NCI-H2227 treated with DMSO at 0.1 percent for 48 hours (cell line): ENCODE results near the gene E2F2.
"Not testable (repeated sequence)": the region's sequence is repeated elsewhere in the genome, so short reads cannot be mapped to it uniquely, and the experiment has no call there.

ENCODE experiments used
- DNase-seq: peaks from one replicate; lab custom pipeline; 2025; lab: John Stamatoyannopoulos, UW

E2F2 gene

GRCh38 chr1:23546897-23547584, 16.0 kb upstream of the E2F2 start:
- no peak for DNase-seq

GRCh38 chr1:23545851-23546250, 14.8 kb upstream of the E2F2 start:
- DNase-seq: no peak

GRCh38 chr1:23544444-23545389, 13.7 kb upstream of the E2F2 start:
- DNase-seq: peak; percentile 88

- no peak for DNase-seq
These were observed 12.8 kb upstream of the E2F2 start for GRCh38 chr1:23543707-23544443.

GRCh38 chr1:23542940-23543339, 11.9 kb upstream of the E2F2 start:
- DNase-seq: not testable (repeated sequence)

GRCh38 chr1:23539698-23540266, 8.7 kb upstream of the E2F2 start:
- DNase-seq: peak; percentile 92

GRCh38 chr1:23537296-23537973, 6.4 kb upstream of the E2F2 start:
- DNase-seq: no peak

GRCh38 chr1:23533246-23534023, 2.4 kb upstream of the E2F2 start:
- DNase-seq: no peak

GRCh38 chr1:23531562-23532094, 595 bp upstream of the E2F2 start:
- DNase-seq: no peak

GRCh38 chr1:23530087-23530746, 816 bp downstream of the E2F2 start:
- DNase-seq: no peak

GRCh38 chr1:23529146-23530086, 1.6 kb downstream of the E2F2 start:
- no peak for DNase-seq

- no peak for DNase-seq
These were observed 2.6 kb downstream of the E2F2 start for GRCh38 chr1:23528250-23528978.

GRCh38 chr1:23527900-23528249, 3.2 kb downstream of the E2F2 start:
- no peak for DNase-seq

- DNase-seq: no peak
These were observed 3.7 kb downstream of the E2F2 start for GRCh38 chr1:23527366-23527765.

- no peak for DNase-seq
These were observed 4.5 kb downstream of the E2F2 start for GRCh38 chr1:23526329-23527041.

GRCh38 chr1:23525558-23526250, 5.3 kb downstream of the E2F2 start:
- no peak for DNase-seq
